Activated CD4-positive, CD25-positive, alpha-beta regulatory T cell treated with anti-CD3 and anti-CD28 coated beads, Interleukin-2, amount 50 U/mL, for 24 hours (primary cell): Measurements from ENCODE around the gene DLGAP5.

Experiments
- ATAC-seq, 2 donors: fragments of 150-1000 bp; cut with Tn5 transposase; one replicate each; pipeline ENCODE4 v1.10.0; 2021; ENCODE audit warnings: mild to moderate bottlenecking in 1 of 2, moderate library complexity in 1 of 2

The DLGAP5 gene

GRCh38 chr14:55111122-55111708 is 80.2 kb downstream of the DLGAP5 start:
- ATAC-seq, result no peak

- no peak for ATAC-seq
Measured at GRCh38 chr14:55109836-55110235, 81.5 kb downstream of the DLGAP5 start.

- ATAC-seq, result peak; percentile 85 to 88
Measured at GRCh38 chr14:55107766-55108554, 83.4 kb downstream of the DLGAP5 start.

GRCh38 chr14:55105991-55106390 is 85.4 kb downstream of the DLGAP5 start:
- no peak for ATAC-seq

- no peak for ATAC-seq
Measured at GRCh38 chr14:55103971-55104954, 87.1 kb downstream of the DLGAP5 start.

- ATAC-seq, result peak; percentile 62 to 65
Measured at GRCh38 chr14:55103005-55103640, 88.3 kb downstream of the DLGAP5 start.

GRCh38 chr14:55102141-55102621 is 89.2 kb downstream of the DLGAP5 start:
- ATAC-seq, result peak; percentile 70

GRCh38 chr14:55101698-55102097 is 89.7 kb downstream of the DLGAP5 start:
- no peak for ATAC-seq

GRCh38 chr14:55099756-55100155 is 91.6 kb downstream of the DLGAP5 start:
- no peak for ATAC-seq

- no peak for ATAC-seq
Measured at GRCh38 chr14:55098561-55098898, 92.9 kb downstream of the DLGAP5 start.
